Fibroblast of skin of right biceps (primary cell): ENCODE measurements around the gene GARRE1.
"Not testable (repeated sequence)": the region's sequence is repeated elsewhere in the genome, so short reads cannot be mapped to it uniquely, and the experiment has no call there.

Experiments used
- DNase-seq: peaks from one replicate; pipeline ENCODE4 v3.0.0-alpha.2; 2013

Gene GARRE1

DNA sequence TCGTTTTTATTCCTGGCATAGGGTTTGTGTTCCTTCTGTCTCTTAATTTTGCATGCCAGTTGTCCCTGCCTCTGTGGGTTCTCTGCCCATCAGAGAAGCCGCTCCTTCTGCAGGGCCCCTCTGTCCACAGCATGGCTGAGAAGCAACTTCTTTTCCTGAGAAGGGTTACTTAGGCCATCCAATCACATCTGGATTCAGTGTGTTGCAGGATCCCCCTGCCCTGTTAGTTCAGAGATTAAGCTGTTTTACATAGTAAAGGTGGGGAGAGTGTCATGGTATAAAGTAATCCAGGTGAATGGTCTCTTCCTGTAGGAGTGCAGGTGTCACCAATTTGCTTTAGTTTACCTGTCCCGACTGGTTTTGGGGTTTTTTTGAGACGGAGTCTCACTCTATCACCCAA is 22.9 kb upstream of the GARRE1 start:
- no peak for DNase-seq

DNA sequence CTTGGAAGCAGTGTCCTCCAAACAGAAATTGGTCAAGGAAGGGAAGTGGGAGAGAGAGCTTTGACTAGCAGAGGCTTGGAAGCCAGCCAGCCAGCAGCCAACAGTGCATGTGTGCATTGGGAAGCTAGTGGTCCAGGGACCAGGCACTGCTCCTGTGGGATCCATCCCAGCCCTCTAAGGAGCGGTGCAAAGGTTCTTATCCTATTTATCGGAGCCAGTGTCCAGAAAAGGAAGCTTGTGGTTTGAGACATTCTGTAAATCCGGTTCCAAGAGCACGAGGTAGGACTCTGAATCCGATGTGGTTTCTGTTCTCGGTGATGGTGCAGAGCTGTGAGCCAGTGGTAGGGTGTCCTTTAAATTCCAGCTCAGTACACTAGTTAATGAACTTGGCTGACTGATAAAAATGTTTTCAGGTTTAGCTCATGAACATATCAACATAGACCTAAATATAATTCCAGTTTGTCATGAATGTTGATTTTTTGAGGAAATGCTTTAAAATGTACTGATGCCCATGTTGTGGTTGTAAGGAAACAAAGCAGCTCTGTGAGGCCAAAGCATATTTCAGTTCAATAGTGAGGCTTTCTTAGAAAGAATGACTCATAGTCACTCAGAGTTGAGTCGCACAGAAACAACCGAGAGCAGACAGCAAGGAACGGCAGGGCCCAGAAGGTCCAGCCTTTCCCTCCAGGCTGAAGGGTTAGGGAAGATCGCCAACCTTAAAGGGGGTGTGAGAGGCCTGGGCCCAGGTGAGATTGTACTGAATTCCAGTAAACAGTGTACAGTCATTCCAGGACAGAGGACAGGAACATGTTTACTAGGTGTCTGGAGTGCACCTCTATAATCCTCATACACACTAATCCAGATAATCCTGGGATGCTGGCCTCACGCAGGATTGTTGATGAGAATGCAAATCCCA is 21.5 kb upstream of the GARRE1 start:
- peak; percentile 97 for DNase-seq

DNA sequence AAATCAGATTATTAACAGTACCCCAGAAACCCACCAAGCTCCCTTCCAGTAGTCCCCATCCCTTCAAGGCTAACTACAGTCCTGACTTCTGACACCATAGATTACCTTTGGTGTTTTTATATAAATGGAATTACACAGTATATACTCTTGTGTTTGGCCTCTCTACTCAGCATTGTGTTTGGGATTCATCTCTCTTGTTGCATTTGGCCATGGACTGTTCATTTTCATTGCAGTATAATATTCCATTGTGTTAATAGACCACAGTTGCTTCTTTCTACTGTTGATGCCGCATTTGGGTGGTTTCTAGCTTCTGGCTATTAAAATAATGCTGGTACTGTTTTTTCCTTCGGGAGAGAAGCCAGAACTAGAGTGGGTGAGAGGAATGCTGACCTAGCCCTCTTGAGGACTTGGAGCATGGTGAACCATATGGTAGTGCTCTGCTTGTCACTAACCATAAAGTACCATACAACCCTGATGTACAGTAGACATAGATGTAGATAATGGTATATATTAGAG is 18.9 kb upstream of the GARRE1 start:
- DNase-seq: no peak

DNA sequence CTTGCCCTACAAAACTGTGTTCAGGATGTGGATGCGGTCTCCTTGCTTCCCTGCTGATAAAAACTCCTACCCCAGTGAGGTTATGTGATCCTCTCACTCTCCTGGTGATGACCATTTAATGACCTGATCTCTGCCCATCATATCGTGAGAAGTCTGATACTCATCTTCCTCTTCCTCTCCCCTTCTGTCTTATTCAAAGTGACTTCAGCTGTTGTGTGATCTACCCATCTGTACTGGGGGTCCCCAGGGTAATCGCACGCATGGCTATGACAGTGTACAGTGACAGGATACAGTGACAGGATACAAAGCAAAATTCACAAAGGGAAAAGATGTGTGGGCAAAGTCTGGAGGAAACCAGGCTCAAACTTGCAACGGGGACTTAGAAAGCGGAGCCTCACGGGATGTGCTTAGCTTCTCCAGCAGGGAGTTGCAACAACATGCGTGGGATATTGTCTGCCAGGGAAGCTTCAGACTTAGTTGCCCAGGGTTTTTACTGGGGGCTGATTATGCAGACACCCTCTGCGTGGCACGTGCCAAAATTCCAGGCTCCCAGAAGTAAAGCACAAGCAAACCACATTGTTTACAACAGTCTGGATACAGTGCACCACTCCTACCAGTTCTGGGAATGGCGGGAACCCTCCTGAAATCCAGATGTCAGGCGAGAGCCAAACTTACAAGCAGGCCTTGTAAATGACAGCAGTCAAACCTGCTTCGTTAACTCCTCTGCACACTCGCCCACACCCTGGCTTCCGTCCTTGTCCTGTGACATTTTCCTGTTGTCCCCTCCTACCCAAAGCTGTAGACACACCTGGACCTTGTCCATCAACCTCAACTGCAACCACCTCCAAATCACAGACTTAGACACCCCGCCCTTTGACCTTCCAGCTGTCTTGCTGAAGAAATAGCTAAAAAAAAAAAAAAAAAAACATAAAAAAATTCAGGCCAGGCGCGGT is 18.0 kb upstream of the GARRE1 start:
- DNase-seq: peak; percentile 59

DNA sequence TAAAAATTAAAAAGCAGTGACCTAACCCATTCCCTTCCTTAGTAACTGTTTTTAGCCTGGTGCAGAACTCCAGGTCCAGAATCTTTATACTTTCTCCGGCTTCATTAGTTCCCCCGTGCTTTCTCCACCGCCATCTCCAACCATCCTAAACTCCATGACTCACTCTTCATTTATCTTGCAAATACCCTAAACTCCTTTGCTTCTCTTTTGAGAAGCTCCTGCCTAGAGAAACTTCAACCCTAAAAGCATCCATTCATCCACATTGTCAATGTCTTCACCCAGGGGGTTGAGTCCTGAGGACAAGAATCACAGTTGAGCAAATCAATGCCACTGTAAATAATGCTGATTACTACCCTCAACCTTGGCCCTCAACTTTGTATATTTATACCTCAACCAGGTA is 17.1 kb upstream of the GARRE1 start:
- DNase-seq: no peak

DNA sequence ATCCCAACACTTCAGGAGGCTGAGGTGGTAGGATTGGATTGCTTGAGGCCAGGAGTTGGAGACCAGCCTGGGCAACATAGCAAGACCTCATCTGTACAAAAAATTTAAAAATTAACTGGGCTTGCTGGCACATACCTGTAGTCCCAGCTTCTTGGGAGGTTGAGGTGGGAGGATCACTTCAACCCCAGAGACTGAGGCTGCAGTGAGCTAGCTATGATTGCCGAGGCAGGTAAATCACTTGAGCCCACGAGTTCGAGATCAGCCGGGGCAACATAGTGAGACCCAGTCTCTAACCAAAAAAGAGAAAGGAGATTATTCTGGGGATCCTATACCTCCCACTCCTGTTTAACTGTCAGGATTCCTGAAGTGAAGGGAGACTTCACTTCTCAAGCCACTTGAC is 16.4 kb upstream of the GARRE1 start:
- DNase-seq: no peak

DNA sequence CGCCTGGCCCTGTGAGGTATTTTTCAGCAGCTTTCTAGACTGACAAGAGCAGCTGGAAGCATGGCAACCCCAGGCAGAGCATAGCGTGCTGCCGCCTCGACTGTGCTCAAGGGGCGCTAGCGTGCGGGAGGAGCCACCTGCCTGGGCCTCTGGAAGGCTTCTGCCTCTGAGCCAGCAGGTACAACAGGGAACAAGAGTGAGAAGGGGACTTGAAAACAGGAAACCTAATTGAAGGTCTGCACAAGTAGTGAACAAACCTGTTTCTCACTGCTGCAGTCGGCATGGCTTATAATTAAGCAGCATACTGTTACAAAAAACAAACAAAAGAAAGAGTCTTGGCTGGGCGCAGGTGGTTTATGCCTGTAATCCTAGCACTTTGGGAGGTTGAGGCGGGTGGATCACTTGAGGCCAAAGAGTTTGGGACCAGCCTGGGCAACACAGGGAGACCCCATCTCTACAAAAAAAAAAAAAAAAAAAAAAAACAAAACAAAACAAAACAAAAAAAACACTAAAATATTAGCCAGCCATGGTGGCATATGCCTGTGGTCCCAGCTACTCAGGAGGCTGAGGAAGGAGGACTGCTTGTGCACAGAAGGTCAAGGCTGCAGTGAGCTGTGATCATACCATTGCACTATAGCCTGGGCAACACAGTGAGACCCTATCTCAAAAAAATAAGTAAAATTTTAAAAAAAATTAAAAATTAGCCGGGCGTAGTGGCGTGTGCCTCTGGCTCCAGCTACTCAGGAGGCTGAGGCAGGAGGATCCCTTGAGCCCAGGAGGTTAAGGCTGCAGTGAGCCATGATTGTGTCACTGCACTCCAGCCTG is 12.6 kb upstream of the GARRE1 start:
- no peak for DNase-seq

DNA sequence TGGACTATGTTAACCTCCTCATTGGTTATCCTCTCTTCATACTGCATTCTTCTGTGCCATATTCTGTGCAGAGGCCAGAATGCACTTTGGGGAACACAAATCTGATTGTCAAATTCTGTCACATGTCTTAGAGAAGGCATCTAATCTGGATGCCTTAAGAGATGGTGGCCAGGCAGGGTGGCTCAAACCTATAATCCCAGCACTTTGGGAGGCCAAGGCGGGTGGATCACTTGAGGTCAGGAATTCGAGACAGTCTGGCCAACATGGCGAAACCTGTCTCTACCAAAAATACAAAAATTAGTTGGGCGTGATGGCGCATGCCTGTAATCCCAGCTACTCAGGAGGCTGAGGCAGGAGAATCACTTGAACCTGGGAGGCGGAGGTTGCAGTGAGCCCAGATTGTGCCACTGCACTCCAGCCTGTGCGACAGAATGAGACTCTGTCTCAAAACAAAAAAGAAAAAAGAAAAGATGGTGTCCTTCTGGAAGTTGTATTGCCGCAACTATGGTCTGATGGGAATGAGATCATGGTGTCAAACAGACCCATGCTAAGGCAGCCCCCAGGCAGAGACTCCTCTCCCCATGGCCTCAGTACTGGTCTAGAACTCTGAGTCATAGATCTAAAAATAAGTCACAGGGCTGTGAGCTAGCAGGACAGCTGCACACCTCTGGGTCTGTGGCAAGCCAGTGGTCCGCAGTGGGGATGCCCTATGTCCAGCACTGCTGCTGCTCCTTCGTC is 11.0 kb upstream of the GARRE1 start:
- DNase-seq: peak; percentile 61

DNA sequence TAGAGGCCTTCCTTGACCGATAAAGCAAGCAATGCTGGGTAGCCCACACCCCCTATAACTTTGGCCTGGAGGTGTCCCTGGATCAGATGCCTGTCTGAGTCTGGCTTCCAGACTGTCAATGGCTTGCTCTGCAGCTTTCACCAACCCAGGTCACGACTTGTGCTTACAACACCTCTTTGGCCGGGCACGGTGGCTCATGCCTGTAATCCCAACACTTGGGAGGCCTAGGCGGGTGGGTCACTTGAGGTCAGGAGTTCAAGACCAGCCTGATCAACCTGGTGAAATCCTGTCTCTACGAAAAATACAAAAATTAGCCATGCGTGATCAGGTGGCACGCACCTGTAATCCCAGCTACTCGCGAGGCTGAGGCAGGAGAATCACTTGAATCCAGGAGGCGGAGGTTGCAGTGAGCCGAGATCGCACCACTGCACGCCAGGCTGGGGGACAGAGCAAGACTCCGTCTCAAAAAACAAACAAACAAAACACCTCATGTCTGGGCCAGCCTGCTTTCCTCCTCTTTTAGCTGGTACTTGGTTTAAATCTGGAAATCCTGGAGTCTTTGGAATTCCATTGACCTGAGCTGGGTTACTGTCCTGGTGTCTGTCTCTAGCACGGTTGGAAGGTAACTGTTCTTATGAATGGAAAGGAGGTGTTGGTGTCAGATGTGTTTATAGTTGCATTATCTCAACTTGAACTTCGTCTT is 10.3 kb upstream of the GARRE1 start:
- no peak for DNase-seq

DNA sequence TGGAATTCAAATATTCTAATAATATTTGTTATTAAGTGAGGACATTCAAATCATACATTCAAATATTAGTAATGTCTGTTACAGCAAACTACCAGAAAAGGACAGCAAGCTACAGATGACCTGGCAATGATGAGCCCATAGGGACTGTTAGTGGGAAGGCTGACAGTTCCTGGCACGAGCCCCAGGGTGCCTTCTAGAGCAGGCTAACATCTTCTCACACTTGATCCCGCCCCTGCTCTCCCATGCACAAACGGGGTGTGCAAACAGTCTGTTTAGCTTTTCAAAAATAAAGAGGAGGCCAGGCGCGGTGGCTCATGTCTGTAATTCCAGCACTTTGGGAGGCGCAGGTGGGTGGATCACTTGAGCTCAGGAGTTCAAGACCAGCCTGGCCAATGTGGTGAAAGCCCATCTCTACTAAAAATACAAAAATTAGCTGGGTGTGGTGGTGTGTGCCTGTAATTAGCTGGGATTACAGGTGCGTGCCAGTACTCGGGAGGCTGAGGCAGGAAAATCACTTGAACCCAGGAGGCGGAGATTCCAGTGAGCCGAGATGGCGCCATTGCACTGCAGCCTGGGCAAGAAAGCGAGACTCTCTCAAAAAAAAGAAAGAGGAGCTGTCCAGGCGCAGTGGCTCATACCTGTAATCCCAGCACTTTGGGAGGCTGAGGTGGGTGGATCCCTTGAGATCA is 9.6 kb upstream of the GARRE1 start:
- no peak for DNase-seq

DNA sequence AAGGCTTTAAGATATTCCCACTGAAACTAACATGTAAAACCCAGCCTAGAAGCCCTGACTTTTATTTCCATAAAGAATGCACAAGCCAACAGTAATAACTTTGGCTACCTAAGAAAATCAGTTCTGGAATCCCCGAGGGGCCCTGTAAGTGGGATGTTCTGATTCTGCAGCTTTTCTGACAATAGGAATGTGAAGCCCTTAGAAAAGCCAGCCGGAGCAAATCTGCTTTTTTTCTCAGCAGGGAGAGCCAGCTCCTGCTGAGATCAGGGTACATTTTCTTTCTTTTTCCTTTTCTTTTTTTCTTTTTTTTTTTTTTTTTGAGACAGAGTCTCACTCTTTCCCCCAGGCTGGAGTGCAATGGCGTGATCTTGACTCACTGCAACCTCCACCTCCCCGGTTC is 8.0 kb upstream of the GARRE1 start:
- DNase-seq: no peak

DNA sequence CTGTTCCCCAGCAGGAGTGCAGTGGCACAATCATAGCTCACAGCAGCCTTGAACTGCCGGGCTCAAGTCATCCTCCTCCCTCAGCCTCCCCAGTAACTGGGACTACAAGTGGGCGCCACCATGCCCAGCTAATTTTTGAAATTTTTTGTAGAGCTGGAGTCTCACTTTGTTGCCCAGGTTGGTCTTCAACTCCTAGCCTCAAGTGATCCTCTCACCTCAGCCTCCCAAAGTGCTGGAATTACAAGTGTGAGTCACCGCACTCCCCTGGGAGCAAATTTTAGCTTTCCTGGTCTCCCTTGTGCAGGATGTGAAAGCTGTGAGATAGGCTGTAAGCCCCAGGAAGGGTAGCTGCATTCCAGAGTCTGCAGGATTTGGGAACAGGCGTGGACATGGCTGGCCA is 5.4 kb upstream of the GARRE1 start:
- DNase-seq: no peak

DNA sequence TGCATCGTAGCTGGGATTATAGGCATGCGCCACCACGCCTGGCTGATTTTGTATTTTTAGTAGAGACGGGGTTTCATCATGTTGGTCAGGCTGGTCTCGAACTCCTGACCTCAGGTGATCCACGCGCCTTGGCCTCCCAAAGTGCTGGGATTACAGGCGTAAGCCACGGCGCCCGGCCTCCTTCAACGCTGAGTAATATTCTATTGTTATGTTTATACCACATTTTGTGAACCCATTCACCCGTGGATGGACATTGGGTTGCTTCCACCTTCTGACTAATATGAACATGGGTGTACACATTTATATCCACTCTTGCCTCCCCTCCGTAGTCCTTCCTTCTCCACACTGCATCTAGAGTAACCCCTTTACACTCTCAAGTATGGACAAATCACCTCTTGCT is 1.2 kb upstream of the GARRE1 start:
- not testable (repeated sequence) for DNase-seq

DNA sequence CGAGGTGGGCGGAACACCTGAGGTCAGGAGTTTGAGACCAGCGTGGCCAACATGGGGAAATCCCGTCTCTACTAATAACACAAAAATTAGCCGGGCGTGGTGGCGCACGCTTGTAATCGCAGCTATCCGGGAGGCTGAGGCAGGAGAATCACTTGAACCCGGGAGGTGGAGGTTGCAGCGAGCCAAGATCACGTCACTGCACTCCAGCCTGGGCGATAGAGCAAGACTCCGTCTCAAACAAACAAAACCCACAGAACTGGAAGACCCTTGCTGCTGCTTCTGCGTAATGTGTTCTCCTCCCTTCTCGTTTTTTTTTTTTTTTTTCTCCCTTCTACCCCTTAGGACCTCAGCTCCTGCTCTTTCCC is 691 bp upstream of the GARRE1 start:
- not testable (repeated sequence) for DNase-seq

DNA sequence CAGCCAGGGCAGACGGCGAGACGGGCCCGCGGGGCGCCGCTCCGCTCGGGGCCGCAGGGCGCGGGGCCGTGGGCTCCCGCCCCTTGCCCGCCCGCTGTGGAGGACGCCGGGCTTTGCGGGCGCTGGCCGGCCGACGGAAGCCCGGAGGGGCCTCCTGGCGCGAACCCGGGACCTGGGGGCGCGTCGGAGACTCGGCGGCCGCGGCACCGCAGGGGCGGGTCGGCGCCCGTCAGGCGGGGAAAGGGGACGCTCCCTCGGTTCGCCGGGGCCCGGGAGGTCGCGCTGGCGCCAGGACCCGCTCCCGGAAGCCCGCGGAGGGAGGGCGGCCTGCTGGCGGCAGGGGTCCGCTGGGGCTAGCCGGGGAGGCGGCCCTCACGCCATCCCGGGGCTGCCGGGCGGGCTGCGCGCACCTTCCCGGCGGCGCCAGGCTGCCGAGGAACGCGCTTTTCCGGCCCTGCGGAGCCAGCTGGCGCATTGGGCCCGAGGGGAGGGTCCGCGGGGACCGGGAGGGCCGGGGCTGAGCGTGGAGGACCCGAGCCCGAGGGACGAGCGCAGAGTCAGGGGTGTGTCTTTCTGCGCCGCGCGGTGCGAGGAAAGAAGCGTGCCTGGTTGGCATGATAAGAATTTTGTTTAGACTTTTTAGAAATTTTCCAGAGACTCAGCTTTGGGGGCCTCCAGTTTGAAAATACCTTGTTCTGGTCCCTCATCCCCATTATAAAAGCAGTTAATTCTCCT is 511 bp downstream of the GARRE1 start:
- peak; percentile 42 for DNase-seq

DNA sequence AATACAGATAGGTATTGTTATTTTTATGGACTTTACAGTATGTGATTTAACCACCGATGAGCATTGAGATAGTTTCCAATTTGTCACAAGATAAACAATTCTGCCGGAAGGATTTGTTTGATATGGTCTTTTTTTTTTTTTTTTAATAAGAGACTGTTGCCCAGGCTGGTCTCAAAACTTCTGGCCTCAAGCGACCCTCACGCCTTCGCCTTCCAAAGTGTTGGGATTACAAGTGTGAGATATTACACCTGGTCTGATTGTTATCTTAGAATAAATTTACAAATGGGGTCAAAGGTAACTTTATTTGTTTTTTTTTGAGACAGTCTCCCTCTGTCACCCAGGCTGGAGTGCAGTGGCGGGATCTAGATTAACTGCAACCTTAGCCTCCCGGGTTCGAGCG is 1.2 kb downstream of the GARRE1 start:
- no peak for DNase-seq

DNA sequence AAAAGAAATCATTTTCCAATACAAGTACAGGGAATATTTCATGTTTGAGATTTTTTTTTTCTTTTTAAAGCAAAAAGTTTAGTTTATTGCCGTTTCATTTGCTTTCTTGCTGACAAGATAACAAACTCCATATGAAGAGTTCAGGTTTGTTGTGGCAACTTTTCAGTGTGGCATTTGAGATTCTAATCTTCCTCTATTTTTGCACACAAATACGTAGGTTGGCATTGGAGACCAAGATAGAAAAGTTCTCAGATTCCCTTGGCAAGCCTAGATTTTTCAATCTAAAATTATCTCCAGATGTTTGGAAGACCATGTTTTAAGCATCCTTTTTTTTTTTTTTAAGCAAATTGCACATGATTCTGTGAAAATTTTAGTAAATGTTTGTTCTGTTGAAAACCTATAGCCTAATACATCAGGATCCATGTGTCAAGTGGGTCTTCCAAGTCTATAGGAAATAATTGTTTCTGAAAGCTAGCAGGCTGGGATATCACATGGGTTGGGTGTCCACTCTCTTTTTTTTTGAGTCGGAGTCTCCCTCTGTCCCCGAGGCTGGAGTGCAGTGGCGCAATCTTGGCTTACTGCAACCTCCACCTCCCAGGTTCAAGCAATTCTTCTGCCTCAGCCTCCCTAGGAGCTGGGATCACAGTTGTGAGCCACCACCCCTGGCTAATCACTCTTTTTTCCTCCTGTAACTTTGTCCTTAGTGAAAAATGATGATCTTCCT is 2.6 kb downstream of the GARRE1 start:
- no peak for DNase-seq

DNA sequence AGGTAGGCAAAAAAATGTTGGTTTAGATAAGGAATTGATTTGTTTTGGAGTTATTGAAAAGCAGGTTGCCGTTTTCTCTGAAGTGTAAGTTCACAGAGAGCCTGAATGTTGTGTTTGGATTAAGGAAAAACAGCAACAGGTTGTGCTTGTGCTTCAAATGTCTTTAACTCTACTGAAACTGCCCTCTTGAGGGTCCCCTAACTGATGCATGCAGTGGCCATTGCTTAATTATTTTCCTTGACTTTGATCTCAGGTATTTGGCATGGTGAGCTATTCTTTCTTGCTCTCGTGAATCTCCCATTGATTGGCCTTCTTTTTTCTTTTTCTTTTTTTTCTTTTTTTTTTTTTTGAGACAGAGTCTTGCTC is 3.2 kb downstream of the GARRE1 start:
- DNase-seq: no peak

DNA sequence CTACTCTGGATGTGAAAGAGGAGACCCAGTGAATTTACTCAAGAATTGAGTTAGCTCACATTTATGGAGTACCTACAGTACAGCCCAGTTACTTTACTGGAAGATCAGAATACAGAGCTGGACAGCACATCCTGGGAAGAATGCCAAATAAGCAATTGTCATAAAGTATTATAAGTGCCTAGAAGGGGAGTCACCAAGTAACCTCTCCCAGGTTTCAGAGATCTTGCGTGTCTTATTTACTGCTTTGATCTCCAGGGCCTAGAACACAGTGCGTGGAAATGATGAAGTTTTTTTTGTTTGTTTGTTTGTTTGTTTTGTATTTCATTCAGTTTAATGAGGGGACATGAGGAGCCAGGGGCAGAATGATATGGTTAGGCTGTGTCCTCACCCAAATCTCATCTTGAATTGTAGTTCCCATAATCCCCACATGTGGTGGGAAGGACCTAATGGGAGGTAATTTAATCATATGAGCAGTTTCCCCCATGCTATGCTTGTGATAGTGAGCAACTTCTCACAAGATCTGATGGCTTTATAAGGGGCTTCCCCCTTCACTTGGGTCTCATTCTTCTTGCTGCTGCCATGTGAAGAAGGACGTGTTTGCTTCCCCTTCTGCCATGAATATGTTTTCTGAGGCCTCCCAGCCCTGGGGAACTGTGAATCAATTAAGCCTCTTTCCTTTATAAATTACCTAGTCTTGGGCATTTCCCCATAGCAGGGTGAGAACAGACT is 5.2 kb downstream of the GARRE1 start:
- DNase-seq: peak; percentile 51
